Sigmoid colon (tissue), 7 donors: ENCODE measurements around the gene NELFCD. TPM values are rescaled to one million over a fixed set of nuclear protein-coding genes. Genes with fewer than 3 reads are reported as not detected.

ENCODE experiments used
- DNase-seq: peaks from one replicate; pipeline ENCODE4 v3.0.0-alpha.2; 2019
- H3K27ac ChIP-seq, 4 donors: fragments of 200-600 bp; sonication (generic); one replicate each; pipeline ENCODE4 v1.5.1; 2016 to 2019; ENCODE audit warnings: mild to moderate bottlenecking in 1 of 4
- H3K27me3 ChIP-seq, 3 donors: fragments of 200-600 bp; sonication (generic); one replicate each; pipeline ENCODE4 v1.5.1; 2019; ENCODE audit warnings: mild to moderate bottlenecking in 1 of 3
- H3K36me3 ChIP-seq, 4 donors: fragments of 200-600 bp; sonication (generic); one replicate each; pipeline ENCODE4 v1.5.1; 2016 to 2019
- H3K4me1 ChIP-seq, 4 donors: fragments of 200-600 bp; sonication (generic); one replicate each; pipeline ENCODE4 v1.5.1; 2017 to 2019
- H3K4me3 ChIP-seq, 4 donors: fragments of 200-600 bp; sonication (generic); one replicate each; pipeline ENCODE4 v1.5.1; 2017 to 2019; ENCODE audit warnings: mild to moderate bottlenecking in 2 of 4, moderate library complexity in 1 of 4
- H3K9me3 ChIP-seq, 4 donors: fragments of 200-600 bp in 3 of 4; sonication (generic) in 3 of 4; one replicate each; pipeline versions ENCODE4 v1.5.1 to v1.6.1; 2013 to 2019
- EP300 ChIP-seq, 4 donors: sonication (generic); formaldehyde crosslinking; IDR thresholded peaks; one replicate each; pipeline ENCODE4 v1.6.1; 2017; ENCODE audit warnings: antibody characterized with exemption in 4 of 4
- POLR2A ChIP-seq, 2 donors: fragments of 450-650 bp; IDR thresholded peaks; one replicate each; pipeline ENCODE4 v1.6.1; 2016; ENCODE audit warnings: antibody characterized with exemption in 2 of 2, mild to moderate bottlenecking in 2 of 2, moderate library complexity in 2 of 2
- POLR2AphosphoS5 ChIP-seq, 4 donors: sonication (generic); formaldehyde crosslinking; IDR thresholded peaks; one replicate each; pipeline ENCODE4 v1.6.1; 2017; ENCODE audit warnings: antibody characterized with exemption in 4 of 4
- WGBS, 2 donors: extraction: QIAGEN DNeasy Blood & Tissue Kit; methylation state at CpG; one replicate each; pipeline ENCODE4 v1.1.7; 2013; 5-methylcytosine and 5-hydroxymethylcytosine counted together
- intact Hi-C: fragments of 100-400 bp; cut with DNase I; formaldehyde crosslinking; loops from one replicate; pipeline ENCODE4 v1.15.1; 2023
- polyA plus RNA-seq, 3 donors: library from polyadenylated mRNA; stranded (reverse); fragments of 200-250 nt; gene quantifications; one replicate each; pipeline ENCODE4 v1.2.3, GENCODE V29; 2013
- total RNA-seq, 4 donors: library from RNA; depleted of rRNA; stranded (reverse); fragments of >200 nt; gene quantifications; one replicate each; pipeline ENCODE4 v1.1.0, GENCODE V29; 2016
- TF ChIP-seq, protein P1 (sequence below), 4 experiments: fragments of 450-650 bp in 3 of 4; fragments of 200-600 bp in 1 of 4; IDR thresholded peaks; one replicate each; pipeline ENCODE4 v1.5.1; 2016 to 2019; ENCODE audit warnings: antibody characterized with exemption in 4 of 4, mild to moderate bottlenecking in 3 of 4, moderate library complexity in 2 of 4
- donor health status: healthy with polysubstance abuse.
- donor health status: Bipolar disorder and iron deficiency.
- donor health status: healthy.

The NELFCD gene
- total and polyA plus RNA-seq, 7 donors: 22.7 to 53.2 (median 42.8) TPM

DNA sequence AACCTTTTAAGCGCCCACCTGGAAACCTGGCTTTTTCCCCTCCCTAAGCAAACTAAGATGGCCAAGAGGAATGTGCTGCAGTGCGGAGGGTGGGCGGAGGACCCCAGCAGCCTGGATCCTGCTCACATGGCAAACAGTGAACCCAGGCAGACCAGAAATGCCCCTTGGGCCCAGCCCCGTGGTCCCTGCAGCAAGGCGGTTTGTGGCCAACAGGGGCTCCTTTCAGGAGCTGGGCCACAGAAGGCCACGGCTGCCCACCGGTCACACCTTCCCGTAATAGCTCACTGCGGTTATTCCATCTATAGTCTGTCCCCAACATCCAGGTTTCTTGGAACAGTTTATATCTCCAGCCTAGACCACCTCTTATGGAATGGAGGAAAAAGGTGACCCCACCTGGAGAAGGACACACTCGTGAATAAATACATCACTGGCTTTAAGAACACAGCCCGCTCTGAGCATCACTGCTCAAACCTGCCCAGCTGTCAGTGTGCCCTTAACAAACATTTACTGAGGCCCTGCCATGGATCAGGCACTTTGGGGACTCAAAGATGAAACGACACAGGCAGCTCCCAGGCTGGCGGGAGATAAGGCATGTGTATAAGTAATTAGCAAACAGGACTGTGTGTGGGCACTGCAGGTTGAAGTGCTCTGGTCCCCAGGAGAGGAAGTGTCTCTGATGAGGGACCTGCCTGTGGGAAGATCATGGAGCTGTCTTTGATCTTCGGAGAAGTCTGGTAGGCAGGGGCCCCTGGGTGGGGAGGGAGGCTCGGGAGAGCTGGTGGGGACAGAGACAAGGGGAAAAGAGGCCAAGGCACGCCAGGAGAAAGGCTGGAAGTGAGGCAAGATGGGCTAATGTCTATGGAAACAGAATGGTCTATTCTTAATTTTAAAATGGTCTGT is 35.0 kb downstream of the NELFCD start:
- WGBS, 2 donors: 79 to 81% methylated on average over 16 of the region's 16 CpGs
- TF ChIP-seq, protein P1, sequence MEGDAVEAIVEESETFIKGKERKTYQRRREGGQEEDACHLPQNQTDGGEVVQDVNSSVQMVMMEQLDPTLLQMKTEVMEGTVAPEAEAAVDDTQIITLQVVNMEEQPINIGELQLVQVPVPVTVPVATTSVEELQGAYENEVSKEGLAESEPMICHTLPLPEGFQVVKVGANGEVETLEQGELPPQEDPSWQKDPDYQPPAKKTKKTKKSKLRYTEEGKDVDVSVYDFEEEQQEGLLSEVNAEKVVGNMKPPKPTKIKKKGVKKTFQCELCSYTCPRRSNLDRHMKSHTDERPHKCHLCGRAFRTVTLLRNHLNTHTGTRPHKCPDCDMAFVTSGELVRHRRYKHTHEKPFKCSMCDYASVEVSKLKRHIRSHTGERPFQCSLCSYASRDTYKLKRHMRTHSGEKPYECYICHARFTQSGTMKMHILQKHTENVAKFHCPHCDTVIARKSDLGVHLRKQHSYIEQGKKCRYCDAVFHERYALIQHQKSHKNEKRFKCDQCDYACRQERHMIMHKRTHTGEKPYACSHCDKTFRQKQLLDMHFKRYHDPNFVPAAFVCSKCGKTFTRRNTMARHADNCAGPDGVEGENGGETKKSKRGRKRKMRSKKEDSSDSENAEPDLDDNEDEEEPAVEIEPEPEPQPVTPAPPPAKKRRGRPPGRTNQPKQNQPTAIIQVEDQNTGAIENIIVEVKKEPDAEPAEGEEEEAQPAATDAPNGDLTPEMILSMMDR (IDR thresholded peaks at IDR 0.05): no peak
- TF ChIP-seq EP300 (IDR thresholded peaks at IDR 0.05) (no peak), POLR2AphosphoS5 (IDR thresholded peaks at IDR 0.05) (no peak), POLR2A (IDR thresholded peaks at IDR 0.05) (no peak)
- Histone ChIP-seq H3K27ac (no peak overlapping the region), H3K27me3 (no peaks in the 10 kb centered on the region), H3K9me3 (no peaks in the 10 kb centered on the region), H3K4me1 (peaks cover 0 to 2% (median under 1%) of the 10 kb centered on the region in 4 donors), H3K36me3 (no peaks in the 10 kb centered on the region), H3K4me3 (no peak overlapping the region)
- peak; percentile 26 for DNase-seq
- intact Hi-C loops: no loop called here

DNA sequence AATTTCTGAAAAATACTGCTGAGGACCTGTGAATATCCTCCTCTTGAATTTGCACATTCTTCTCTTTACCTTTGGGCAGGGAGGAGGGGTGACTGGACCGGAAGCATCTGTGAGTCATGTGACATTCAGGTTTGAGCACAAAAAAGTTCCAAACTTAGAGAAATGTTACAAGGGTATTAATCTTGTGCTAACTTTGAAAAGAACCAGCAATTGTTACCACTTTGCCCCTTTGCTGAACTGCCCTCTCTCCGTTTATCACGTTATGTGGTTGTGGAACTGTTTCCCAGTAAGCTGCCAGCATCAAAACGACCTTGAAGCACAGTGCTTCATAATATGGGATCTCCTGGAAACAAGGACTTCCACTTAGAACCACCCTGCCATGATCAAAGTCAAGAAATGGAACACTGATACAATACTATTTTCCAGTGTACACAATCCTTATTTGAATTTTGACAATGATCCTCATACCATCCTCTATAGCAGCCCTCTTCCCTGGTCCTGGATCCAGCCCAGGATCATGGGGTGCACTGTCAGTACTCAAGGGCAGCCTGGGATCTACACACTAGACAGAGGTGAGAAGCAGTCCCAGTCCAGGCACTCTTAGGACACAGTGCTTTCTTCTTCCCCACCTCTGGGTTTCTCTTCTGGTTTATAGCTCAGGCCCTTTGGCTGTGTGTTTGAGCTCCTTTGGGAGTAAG is 35.9 kb downstream of the NELFCD start:
- no peaks in the 10 kb centered on the region for H3K9me3 ChIP-seq
- WGBS, 2 donors: 49 to 67% methylated on average over 4 of the region's 4 CpGs
- H3K27me3 ChIP-seq: no peaks in the 10 kb centered on the region
- DNase-seq: no peak
- no peak for TF ChIP-seq EP300 (IDR thresholded peaks at IDR 0.05)
- H3K27ac ChIP-seq: no peak overlapping the region
- H3K4me1 ChIP-seq: peaks cover 0 to 7% (median 3%) of the 10 kb centered on the region in 4 donors
- intact Hi-C loops: no loop called here
- H3K4me3 ChIP-seq: no peak overlapping the region
- peaks cover 0 to 5% (median 0%) of the 10 kb centered on the region in 4 donors for H3K36me3 ChIP-seq

DNA sequence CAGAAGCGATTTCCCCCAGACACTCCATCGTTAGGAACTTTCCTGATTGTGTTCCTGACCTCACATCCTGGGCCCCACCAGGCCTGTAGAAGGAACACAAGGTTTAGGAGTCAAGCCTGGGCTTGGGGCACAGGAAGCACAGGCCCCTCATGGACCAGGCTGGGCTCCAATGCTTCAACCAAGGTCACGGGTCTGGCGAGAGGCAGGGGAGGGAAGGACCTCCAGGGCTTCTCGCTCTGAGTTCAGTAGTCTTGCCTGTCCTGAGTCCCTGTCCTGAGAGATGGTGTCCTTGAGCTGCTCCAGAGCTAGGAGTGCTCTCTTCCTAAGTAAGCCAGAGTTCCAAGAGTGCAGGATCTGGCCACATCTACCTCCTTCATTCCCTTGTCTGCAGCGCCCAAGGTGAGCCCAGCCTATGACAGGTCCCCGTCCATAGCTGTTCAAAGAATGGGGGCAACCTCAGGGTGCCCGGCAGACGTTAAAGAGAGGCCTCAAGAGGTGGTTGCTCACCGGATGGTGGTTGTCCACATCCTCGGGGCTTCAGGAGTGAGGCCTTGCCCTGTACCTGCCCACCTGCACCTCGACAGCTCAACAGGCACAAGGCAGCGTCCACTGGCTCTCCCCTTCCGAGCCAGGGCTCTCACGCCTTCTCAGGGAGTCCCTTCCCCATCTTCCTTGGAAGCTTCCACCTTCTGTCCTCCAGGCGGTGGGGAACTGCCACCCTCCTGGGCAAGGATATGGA is 36.6 kb downstream of the NELFCD start:
- DNase-seq: peak; percentile 50
- TF ChIP-seq, protein P1 (IDR thresholded peaks at IDR 0.05): no peak
- TF ChIP-seq EP300 (IDR thresholded peaks at IDR 0.05): no peak
- TF ChIP-seq POLR2A (IDR thresholded peaks at IDR 0.05): no peak
- no peak for TF ChIP-seq POLR2AphosphoS5 (IDR thresholded peaks at IDR 0.05)
- no peaks in the 10 kb centered on the region for H3K9me3 ChIP-seq
- no peaks in the 10 kb centered on the region for H3K27me3 ChIP-seq
- H3K4me3 ChIP-seq: no peak overlapping the region
- no peak overlapping the region for H3K27ac ChIP-seq
- H3K36me3 ChIP-seq: peaks cover 0 to 9% (median 4%) of the 10 kb centered on the region in 4 donors
- H3K4me1 ChIP-seq: peaks cover 0 to 7% (median 3%) of the 10 kb centered on the region in 4 donors
- WGBS, 2 donors: 91 to 94% methylated on average over 16 of the region's 16 CpGs
- intact Hi-C loops: no loop called here

DNA sequence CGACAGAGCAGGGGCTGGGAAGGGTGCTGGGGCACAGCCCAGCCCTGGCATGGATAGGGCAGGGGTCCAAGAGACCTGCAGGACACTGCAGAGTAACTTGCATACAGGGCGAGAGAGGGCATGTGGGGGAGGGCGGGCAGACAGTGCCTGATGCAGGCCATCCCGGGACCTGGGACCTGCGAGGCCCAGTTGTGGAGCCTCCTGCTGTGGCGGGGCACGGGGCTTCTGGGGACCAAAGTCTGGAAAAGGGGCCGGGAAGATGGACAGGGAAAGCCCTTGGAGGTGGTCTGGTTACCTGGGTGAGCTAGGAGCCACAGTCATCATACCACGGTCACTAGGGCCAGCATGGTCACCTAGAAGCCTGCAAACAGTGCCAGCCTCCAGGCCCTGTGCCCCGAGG is 37.8 kb downstream of the NELFCD start:
- peaks cover 0 to 7% (median 3%) of the 10 kb centered on the region in 4 donors for H3K4me1 ChIP-seq
- H3K27me3 ChIP-seq: no peaks in the 10 kb centered on the region
- no peaks in the 10 kb centered on the region for H3K9me3 ChIP-seq
- H3K27ac ChIP-seq: no peak overlapping the region
- WGBS, 2 donors: 94 to 95% methylated on average over 10 of the region's 10 CpGs
- H3K4me3 ChIP-seq: no peak overlapping the region
- DNase-seq: peak; percentile 41
- peaks cover 4 to 17% (median 16%) of the 10 kb centered on the region in 4 donors for H3K36me3 ChIP-seq
- TF ChIP-seq, protein P1 (IDR thresholded peaks at IDR 0.05): no peak
- TF ChIP-seq EP300 (IDR thresholded peaks at IDR 0.05): no peak
- no peak for TF ChIP-seq POLR2AphosphoS5 (IDR thresholded peaks at IDR 0.05)
- TF ChIP-seq POLR2A (IDR thresholded peaks at IDR 0.05): no peak
- intact Hi-C loops: no loop called here
